Subcutaneous abdominal adipose tissue (tissue), 5 donors: ENCODE data around the gene BFSP2.
"Not testable (repeated sequence)": the region's sequence is repeated elsewhere in the genome, so short reads cannot be mapped to it uniquely, and the experiment has no call there.

ENCODE experiments used
- H3K27ac ChIP-seq: one replicate; pipeline ENCODE4 v1.7.0; 2013; ENCODE audit warnings: low read depth, mild to moderate bottlenecking, inconsistent platforms, low read length, moderate library complexity
- H3K27me3 ChIP-seq, 5 donors: one replicate each; pipeline ENCODE4 v1.7.0; 2013; ENCODE audit warnings: low read length in 5 of 5, inconsistent platforms in 1 of 5; ENCODE audit not compliant: control insufficient read depth in 5 of 5, insufficient read depth in 4 of 5
- H3K36me3 ChIP-seq, 5 donors: one replicate each; pipeline ENCODE4 v1.7.0; 2013; ENCODE audit warnings: low read length in 5 of 5; ENCODE audit not compliant: control insufficient read depth in 5 of 5, insufficient read depth in 5 of 5
- H3K4me1 ChIP-seq, 5 donors: one replicate each; pipeline ENCODE4 v1.7.0; 2013; ENCODE audit warnings: low read length in 5 of 5, mild to moderate bottlenecking in 3 of 5, moderate library complexity in 1 of 5; ENCODE audit not compliant: control insufficient read depth in 5 of 5, insufficient read depth in 5 of 5
- H3K4me3 ChIP-seq, 5 donors: one replicate each; pipeline ENCODE4 v1.7.0; 2013; ENCODE audit warnings: low read length in 5 of 5, low read depth in 1 of 5
- H3K9ac ChIP-seq, 5 donors: one replicate each; pipeline ENCODE4 v1.7.0; 2013; ENCODE audit warnings: low read length in 5 of 5, mild to moderate bottlenecking in 4 of 5, moderate library complexity in 3 of 5
- H3K9me3 ChIP-seq, 5 donors: one replicate each; pipeline ENCODE4 v1.7.0; 2013; ENCODE audit warnings: low read length in 5 of 5; ENCODE audit not compliant: control insufficient read depth in 5 of 5
- donor health status: healthy.
- donor health status: healthy.
- donor health status: healthy.
- donor health status: healthy.
- donor health status: healthy.

The BFSP2 gene

DNA sequence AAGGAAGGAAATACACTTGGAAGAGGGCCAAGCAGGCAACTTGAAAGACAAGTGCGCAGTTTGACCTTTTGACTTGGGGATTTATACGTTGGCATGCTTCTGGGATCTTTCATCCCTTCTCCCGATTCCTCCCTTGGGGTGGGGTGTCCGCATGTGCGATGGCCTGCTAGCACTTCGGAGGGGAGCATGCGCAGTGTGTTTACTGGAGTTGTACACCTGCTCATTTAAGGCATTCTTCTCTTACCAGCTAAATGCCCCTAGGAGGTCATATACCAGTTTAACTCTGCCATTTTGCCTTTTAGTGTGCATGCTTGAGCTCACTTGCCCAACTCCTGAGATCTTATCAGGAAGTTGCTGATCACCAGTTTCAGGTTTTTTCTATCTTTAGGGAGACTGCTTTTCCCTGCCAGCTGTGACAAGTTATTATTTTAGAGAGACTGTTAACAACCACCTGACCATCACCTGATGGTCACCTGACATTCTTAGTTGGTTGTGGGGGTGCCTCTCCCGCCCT, 63.5 kb downstream of the BFSP2 start:
- Histone ChIP-seq H3K27me3 (no peaks in the 10 kb centered on the region), H3K4me1 (peaks cover 0 to 31% (median 18%) of the 10 kb centered on the region in 5 donors), H3K9ac (no peak overlapping the region), H3K4me3 (no peak overlapping the region), H3K36me3 (no peaks in the 10 kb centered on the region), H3K9me3 (no peaks in the 10 kb centered on the region), H3K27ac (no peak overlapping the region)

DNA sequence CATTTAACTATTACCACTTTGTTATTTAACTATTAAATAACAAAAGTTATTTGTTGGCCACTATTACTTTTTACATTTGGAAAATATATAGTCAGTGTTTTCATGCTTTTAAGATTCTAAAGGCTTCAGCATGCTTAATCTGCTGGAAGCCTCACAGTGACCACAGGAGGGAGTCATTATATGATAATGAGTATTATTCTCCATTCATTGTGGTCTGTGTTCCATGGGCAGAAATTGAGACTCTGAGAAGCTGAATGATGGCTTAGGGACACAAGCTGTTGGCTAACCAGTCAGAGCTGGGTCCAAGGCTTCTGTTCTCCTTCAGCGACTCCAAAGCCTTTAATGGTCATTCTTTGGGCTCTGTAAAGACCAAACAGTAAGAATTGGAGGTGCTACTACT, 64.7 kb downstream of the BFSP2 start:
- H3K4me3 ChIP-seq: no peak overlapping the region
- peaks cover 5 to 36% (median 28%) of the 10 kb centered on the region in 5 donors for H3K4me1 ChIP-seq
- no peaks in the 10 kb centered on the region for H3K27me3 ChIP-seq
- H3K36me3 ChIP-seq: no peaks in the 10 kb centered on the region
- H3K27ac ChIP-seq: no peak overlapping the region
- H3K9me3 ChIP-seq: no peaks in the 10 kb centered on the region
- no peak overlapping the region for H3K9ac ChIP-seq

- H3K4me1 ChIP-seq: peaks cover 5 to 28% (median 24%) of the 10 kb centered on the region in 5 donors
- no peaks in the 10 kb centered on the region for H3K9me3 ChIP-seq
- no peak overlapping the region for H3K27ac ChIP-seq
- no peak overlapping the region for H3K9ac ChIP-seq
- H3K36me3 ChIP-seq: no peaks in the 10 kb centered on the region
- no peaks in the 10 kb centered on the region for H3K27me3 ChIP-seq
- no peak overlapping the region for H3K4me3 ChIP-seq
Measured at GRCh38 chr3:133466531-133467386, 66.9 kb downstream of the BFSP2 start.

DNA sequence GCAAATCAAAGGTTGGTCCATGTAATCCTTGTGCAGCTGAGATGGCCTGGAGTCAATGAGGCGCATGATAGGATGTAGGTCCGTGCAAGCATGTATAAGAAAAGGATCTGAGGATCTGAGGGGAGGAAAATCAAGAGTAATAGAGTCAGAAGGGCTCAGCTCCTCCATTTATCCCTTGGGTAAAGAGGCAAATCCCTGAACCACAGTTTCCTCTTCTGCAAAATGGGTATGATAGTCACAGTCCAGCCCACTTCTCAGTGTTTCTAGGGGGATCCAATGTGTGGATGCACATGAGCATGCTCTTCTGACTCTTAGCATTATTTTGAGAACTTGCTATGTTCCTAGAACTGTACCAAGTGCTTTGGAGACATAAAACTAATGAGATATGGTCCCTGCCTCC, 67.9 kb downstream of the BFSP2 start:
- Histone ChIP-seq H3K9ac (no peak overlapping the region), H3K27ac (peak overlapping the region; percentile 38), H3K9me3 (no peaks in the 10 kb centered on the region), H3K36me3 (no peaks in the 10 kb centered on the region), H3K27me3 (no peaks in the 10 kb centered on the region), H3K4me1 (peaks cover 5 to 34% (median 24%) of the 10 kb centered on the region in 5 donors), H3K4me3 (no peak overlapping the region)

DNA sequence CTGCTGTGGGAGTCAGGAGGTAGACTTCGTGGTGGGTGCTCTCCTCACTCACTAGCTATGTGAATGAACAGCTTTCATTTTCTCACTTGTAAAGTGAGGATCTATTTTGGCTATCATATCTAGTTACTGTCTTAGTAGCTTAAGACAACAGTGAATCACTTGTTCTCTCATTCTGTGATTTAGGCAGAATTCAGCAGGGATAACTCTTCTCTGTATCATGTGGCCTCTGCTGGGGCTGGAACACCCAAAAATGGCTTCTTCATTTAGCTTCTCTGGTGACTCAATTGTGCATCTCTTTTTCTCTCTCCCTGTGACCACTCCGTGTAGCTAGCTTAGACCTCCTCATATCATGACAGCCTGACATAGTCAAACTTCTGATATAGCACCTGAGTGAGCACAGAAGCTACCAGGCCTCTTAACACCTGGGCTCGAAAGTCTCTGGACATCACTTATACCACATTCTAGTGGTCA, 68.4 kb downstream of the BFSP2 start:
- Histone ChIP-seq H3K36me3 (no peaks in the 10 kb centered on the region), H3K4me1 (peaks cover 5 to 34% (median 23%) of the 10 kb centered on the region in 5 donors), H3K27ac (peak overlapping the region; percentile 38), H3K27me3 (no peaks in the 10 kb centered on the region), H3K9me3 (no peaks in the 10 kb centered on the region), H3K9ac (no peak overlapping the region), H3K4me3 (no peak overlapping the region)

DNA sequence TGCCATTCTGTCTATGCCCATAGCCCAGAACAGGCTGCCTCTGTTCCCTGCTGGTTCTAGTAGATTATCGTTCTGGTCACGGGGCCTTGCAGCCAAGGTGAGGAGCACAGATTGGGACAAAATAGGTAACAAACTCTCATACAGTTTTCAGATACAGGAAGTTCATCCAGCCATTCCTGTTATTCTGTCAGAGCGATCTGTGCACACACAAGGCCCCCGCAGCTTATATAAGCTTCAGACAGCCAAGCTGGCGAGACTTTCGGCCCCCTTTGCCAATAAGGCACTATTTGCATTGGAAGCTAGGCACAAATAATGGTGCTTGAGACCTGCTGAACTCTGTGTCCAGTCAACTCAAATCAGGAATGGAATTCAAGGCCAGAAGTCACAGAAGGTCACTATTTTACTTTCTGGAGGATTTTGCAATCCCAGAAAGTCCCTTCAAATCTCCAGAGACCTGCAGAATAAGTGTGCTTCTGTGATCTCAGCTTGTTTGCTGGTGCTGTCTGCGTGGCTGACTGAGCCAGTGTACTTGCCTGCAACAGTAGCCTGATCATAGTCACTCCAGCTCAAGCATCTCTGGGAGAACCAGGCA, 69.4 kb downstream of the BFSP2 start:
- no peak overlapping the region for H3K9ac ChIP-seq
- H3K27me3 ChIP-seq: no peaks in the 10 kb centered on the region
- no peaks in the 10 kb centered on the region for H3K36me3 ChIP-seq
- H3K27ac ChIP-seq: peak overlapping the region; percentile 88
- no peaks in the 10 kb centered on the region for H3K9me3 ChIP-seq
- H3K4me1 ChIP-seq: peaks cover 5 to 39% (median 27%) of the 10 kb centered on the region in 5 donors
- no peak overlapping the region for H3K4me3 ChIP-seq

DNA sequence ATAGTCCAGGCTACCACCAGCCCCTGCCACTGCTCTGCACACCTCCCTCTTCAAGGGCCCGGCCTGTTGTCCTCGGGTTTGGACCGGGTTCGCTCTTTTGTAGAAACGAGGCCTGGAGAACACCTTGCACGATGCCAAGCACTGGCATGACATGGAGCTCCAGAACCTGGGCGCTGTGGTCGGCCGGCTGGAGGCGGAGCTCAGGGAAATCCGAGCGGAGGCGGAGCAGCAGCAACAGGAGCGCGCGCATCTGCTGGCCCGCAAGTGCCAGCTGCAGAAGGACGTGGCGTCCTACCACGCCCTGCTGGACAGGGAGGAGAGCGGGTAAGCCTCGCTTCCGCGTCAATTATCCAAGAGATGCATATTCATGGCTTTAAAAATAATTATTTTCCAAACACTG, 72.4 kb downstream of the BFSP2 start:
- Histone ChIP-seq H3K27ac (no peak overlapping the region), H3K9ac (no peak overlapping the region), H3K9me3 (no peaks in the 10 kb centered on the region), H3K4me1 (peaks cover 10 to 43% (median 34%) of the 10 kb centered on the region in 5 donors), H3K4me3 (no peak overlapping the region), H3K27me3 (no peaks in the 10 kb centered on the region), H3K36me3 (no peaks in the 10 kb centered on the region)

- Histone ChIP-seq H3K9me3 (no peaks in the 10 kb centered on the region), H3K36me3 (no peaks in the 10 kb centered on the region), H3K27ac (no peak overlapping the region), H3K9ac (no peak overlapping the region), H3K27me3 (no peaks in the 10 kb centered on the region), H3K4me3 (no peak overlapping the region), H3K4me1 (peaks cover 10 to 42% (median 34%) of the 10 kb centered on the region in 5 donors)
Measured at GRCh38 chr3:133472889-133473288, 73.0 kb downstream of the BFSP2 start.

- H3K27ac ChIP-seq: not testable (repeated sequence)
Measured at GRCh38 chr3:133473472-133474191, 73.8 kb downstream of the BFSP2 start.

More at GRCh38 chr3:133473472-133474191, 73.8 kb downstream of the BFSP2 start:
- not testable (repeated sequence) for H3K4me3 ChIP-seq, H3K9ac ChIP-seq, H3K9me3 ChIP-seq, H3K36me3 ChIP-seq, H3K27me3 ChIP-seq
- peaks cover 10 to 34% (median 34%) of the 10 kb centered on the region in 5 donors for H3K4me1 ChIP-seq
